ENCODE measurements around the gene HERC5. TPM values are rescaled to one million over a fixed set of nuclear protein-coding genes. Genes with fewer than 3 reads are reported as not detected.
A peak's percentile ranks its signal among the peaks of the same experiment; 100 is the strongest.

Gene HERC5
- under 1 TPM in 1 of 6 experiments, not detected in 5; 0.05 TPM for total RNA-seq (2021; fragmentation: NEBNext Ultra II Directional; extraction: Animal tissue kit (Norgen Biotek cat#: 25700))
- long read RNA-seq = 0 reads

DNA sequence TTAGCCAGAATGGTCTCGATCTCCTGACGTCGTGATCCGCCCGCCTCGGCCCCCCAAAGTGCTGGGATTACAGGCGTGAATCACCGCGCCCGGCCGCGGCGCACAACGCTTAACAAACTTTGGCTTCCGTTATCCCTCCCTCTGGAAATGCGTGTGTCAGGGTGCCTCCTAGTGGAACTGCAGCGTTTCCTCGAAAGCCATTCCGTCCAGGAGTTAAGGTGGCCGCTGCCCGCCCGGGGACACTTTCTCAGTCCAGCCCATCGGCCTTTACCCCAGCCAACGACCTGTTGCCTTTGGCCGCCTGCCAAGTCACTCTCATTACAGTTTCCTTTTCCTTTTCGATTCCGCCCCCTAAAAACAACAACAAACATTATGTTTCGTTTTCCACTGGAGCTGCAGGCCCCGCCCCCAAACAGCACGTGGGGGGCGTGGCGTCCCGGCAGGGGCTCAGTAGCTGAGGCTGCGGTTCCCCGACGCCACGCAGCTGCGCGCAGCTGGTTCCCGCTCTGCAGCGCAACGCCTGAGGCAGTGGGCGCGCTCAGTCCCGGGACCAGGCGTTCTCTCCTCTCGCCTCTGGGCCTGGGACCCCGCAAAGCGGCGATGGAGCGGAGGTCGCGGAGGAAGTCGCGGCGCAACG, at the start of gene HERC5:
TSS of gene HERC5 (plus strand) at position 450 of the 637 bp plus-strand sequence. CDS start at position 601, 151 bp downstream.
- H3K9me3 Mint-ChIP-seq = no peaks in the 10 kb centered on the region; the same call in 1 of the 2 replicates
- H3K27ac Mint-ChIP-seq = peak within 1 kb of the TSS; percentile 31; the same call in 1 of the 2 replicates
- H3K36me3 Mint-ChIP-seq (ENCODE audit: low read depth) = peaks cover 6% of the 10 kb centered on the region
- peak; percentile 79 for DNase-seq
- TF ChIP-seq, protein P1, sequence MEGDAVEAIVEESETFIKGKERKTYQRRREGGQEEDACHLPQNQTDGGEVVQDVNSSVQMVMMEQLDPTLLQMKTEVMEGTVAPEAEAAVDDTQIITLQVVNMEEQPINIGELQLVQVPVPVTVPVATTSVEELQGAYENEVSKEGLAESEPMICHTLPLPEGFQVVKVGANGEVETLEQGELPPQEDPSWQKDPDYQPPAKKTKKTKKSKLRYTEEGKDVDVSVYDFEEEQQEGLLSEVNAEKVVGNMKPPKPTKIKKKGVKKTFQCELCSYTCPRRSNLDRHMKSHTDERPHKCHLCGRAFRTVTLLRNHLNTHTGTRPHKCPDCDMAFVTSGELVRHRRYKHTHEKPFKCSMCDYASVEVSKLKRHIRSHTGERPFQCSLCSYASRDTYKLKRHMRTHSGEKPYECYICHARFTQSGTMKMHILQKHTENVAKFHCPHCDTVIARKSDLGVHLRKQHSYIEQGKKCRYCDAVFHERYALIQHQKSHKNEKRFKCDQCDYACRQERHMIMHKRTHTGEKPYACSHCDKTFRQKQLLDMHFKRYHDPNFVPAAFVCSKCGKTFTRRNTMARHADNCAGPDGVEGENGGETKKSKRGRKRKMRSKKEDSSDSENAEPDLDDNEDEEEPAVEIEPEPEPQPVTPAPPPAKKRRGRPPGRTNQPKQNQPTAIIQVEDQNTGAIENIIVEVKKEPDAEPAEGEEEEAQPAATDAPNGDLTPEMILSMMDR (IDR thresholded peaks at IDR 0.05) = peak; percentile 77
- peak within 1 kb of the TSS; percentile 91 for H3K4me3 Mint-ChIP-seq
- peaks cover 8% of the 10 kb centered on the region for H3K4me1 Mint-ChIP-seq (ENCODE audit: low read depth)
- peaks cover 24% of the 10 kb centered on the region for H3K27me3 Mint-ChIP-seq (ENCODE audit: insufficient read depth)

DNA sequence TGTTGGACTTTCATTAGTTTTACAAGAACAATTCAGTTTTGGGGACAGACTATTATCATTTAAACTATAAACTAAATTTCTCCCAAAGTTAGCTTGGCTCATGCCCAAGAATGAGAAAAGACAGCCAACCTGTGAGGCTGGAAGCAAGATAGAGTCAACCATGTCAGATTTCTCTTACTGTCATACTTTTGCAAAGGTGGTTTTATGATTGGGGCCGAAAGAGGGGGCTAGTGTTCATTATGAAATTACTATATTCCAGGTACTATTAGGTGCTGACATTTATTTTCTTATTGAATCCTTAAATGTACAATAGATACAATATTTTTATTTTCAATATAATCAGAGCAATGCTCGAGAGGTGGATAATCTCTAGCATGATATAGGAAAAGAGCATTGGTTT, 47.7 kb upstream of the HERC5 start:
- H3K9me3 Mint-ChIP-seq = no peaks in the 10 kb centered on the region
- TF ChIP-seq, protein P1 (IDR thresholded peaks at IDR 0.05) = 0 out of 2 replicates have a peak, but pooled peaks have one; percentile 12
- no peak overlapping the region for H3K27ac Mint-ChIP-seq
- H3K4me3 Mint-ChIP-seq = no peak overlapping the region
- H3K4me1 Mint-ChIP-seq (ENCODE audit: low read depth) = peaks cover 2% of the 10 kb centered on the region; the same call in 1 of the 2 replicates
- no peak for DNase-seq
- H3K27me3 Mint-ChIP-seq (ENCODE audit: insufficient read depth) = peaks cover 7% of the 10 kb centered on the region
- no peaks in the 10 kb centered on the region for H3K36me3 Mint-ChIP-seq (ENCODE audit: low read depth)

DNA sequence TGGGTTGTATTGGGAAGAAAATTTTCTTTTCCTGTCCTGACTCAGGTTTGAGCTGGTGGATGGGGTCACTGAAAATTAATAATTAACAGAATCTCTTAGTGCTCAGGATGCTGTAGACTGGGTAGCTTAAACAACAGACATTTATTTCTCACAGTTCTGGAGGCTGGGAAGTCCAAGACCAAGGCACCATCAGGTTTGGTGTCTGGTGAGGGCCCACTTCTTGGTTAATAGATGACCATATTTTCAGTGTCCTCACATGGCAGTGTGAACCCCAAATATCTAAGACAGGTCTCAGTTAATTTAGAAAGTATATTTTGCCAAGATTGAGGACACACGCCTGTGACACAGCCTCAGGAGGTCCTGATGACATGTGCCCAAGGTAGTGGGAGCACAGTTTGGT, 47.1 kb upstream of the HERC5 start:
- no peak overlapping the region for H3K27ac Mint-ChIP-seq
- H3K4me1 Mint-ChIP-seq (ENCODE audit: low read depth) = peaks cover 8% of the 10 kb centered on the region; the same call in 1 of the 2 replicates
- no peak for DNase-seq
- H3K36me3 Mint-ChIP-seq (ENCODE audit: low read depth) = no peaks in the 10 kb centered on the region
- no peak overlapping the region for H3K4me3 Mint-ChIP-seq
- TF ChIP-seq, protein P1 (IDR thresholded peaks at IDR 0.05) = no peak
- peaks cover 8% of the 10 kb centered on the region for H3K27me3 Mint-ChIP-seq (ENCODE audit: insufficient read depth)
- H3K9me3 Mint-ChIP-seq = no peaks in the 10 kb centered on the region

DNA sequence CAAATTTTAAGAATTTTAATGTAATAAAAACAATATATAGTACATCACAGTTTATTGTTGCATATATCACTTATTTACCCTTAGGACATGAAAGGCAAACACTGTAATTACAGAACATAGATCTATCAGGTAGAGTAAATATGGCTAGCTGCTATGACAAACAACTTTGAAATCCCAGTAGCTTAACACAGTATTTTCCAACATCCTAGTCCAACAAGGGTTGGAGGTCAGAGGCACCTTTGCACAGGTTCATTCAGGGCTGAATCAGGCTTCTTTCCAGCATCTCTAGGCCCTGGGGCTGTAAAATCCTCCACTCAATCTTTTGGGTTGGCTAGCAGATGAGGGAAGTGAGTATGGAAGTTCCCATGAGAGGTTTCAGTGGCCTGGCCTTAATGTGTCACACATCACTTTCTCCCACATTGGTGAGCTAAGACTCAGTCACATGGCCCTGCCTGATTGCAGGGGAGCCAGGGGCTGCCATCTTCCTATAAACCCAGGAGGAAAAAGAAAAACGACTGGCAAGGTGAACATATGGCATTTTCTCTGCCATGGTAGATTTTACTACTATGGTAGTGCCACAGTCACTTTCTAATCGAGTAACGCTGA, 45.3 kb upstream of the HERC5 start:
- no peak for DNase-seq
- peaks cover 8% of the 10 kb centered on the region for H3K27me3 Mint-ChIP-seq (ENCODE audit: insufficient read depth)
- H3K36me3 Mint-ChIP-seq (ENCODE audit: low read depth) = no peaks in the 10 kb centered on the region
- TF ChIP-seq, protein P1 (IDR thresholded peaks at IDR 0.05) = no peak
- H3K9me3 Mint-ChIP-seq = no peaks in the 10 kb centered on the region
- no peak overlapping the region for H3K27ac Mint-ChIP-seq
- H3K4me1 Mint-ChIP-seq (ENCODE audit: low read depth) = peaks cover 10% of the 10 kb centered on the region; the same call in 1 of the 2 replicates
- no peak overlapping the region for H3K4me3 Mint-ChIP-seq

DNA sequence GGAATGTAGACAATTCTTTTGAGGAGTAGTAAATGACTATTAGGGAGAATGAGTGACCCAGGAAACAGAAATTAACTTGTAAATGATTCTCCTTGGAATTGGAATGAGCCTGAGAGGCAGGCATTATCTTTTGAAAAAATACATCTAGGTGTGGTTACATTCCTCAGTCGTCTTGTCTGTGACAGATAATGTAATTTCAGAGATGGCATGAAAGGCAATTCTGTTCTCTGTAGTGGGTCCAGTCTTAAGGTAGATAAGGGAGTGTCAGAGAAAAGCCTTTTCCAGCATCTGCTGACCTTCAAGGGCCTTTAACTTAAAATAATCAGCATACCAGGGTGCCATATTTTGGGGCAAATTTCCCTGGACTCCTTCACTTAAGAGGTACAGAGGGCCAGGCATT, 43.1 kb upstream of the HERC5 start:
- peaks cover 10% of the 10 kb centered on the region; the same call in 1 of the 2 replicates for H3K4me1 Mint-ChIP-seq (ENCODE audit: low read depth)
- no peak for DNase-seq
- H3K9me3 Mint-ChIP-seq = no peaks in the 10 kb centered on the region
- H3K27ac Mint-ChIP-seq = no peak overlapping the region
- TF ChIP-seq, protein P1 (IDR thresholded peaks at IDR 0.05) = no peak
- peaks cover 9% of the 10 kb centered on the region for H3K27me3 Mint-ChIP-seq (ENCODE audit: insufficient read depth)
- no peak overlapping the region; the same call in 1 of the 2 replicates for H3K4me3 Mint-ChIP-seq
- H3K36me3 Mint-ChIP-seq (ENCODE audit: low read depth) = no peaks in the 10 kb centered on the region

All from HFFc6 (cell line).